ENCODE measurements around the gene SSC5D.
A peak's percentile ranks its signal among the peaks of the same experiment; 100 is the strongest.

The SSC5D gene

GRCh38 chr19:55455576-55456235 is 32.5 kb upstream of the SSC5D start:
- DNase-seq: no peak

- DNase-seq: no peak
These were observed 31.9 kb upstream of the SSC5D start for GRCh38 chr19:55456347-55456746.

- DNase-seq: no peak
These were observed 30.4 kb upstream of the SSC5D start for GRCh38 chr19:55457683-55458457.

- peak in 1 of 2 experiments; percentile 56 for DNase-seq
These were observed 28.7 kb upstream of the SSC5D start for GRCh38 chr19:55459551-55459949.

GRCh38 chr19:55459950-55460657 is 28.1 kb upstream of the SSC5D start:
- no peak for DNase-seq

GRCh38 chr19:55460670-55461258 is 27.5 kb upstream of the SSC5D start:
- DNase-seq: no peak

DNA sequence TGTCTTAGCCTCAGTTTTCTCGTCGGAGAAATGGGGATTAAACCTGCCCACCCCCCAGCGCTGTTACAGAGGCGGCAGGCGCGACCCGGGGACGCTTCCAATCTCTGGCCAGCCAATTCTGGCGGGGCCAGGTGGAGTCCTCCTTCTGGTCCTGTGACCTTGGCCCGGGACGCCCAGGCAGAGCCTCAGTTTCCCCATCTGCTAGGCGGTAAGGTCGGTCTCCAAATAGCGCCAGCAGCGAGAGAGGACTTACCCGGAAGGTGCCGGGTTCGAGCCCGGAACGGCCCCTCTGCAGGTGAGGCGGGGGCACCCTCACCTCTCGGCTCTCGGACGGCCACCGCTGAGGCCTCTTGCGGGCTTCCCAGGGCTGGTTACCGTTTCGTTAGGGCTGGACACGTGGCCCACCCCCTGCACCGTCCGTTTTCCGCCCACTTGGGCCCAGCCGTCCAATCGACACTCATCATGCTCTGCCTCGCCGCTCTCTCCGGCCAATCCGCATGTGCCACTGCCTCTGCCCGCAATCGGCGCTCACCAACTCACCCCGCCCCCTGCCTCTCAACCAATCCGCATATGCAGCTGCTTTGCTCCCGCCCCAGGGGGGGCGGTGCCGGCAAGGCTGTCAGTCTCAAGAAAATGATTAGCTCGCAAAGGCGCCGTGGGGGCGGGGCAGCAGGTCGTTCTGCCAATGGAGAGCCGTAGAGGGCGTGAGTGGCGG is 26.8 kb upstream of the SSC5D start, which contains the start of gene ISOC2:
Gene ISOC2 (minus strand): TSS at position 384 of the 715 bp plus-strand sequence. CDS start 5,156 bp downstream, outside the sequence.
- peak; percentile 80 to 93 for DNase-seq

GRCh38 chr19:55461974-55462626 is 26.1 kb upstream of the SSC5D start:
- no peak for DNase-seq

DNA sequence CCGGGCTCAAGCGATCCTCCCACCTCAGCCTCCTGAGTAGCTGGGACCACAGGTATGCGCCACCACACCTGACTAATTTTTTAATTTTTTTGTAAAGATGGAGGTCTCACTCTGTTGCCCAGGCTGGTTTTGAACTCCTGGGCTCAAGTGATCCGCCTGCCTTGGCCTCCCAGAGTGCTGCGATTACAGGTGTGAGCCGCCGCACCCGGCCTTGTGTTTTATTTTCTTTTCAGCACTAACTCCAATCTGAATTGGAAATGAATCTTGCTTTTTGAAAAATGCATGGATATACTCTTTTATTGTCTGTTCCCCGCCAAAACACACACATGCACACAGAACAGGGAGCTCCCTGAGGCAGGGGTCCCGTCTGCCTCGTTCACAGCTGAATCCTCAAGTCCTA is 25.5 kb upstream of the SSC5D start:
- no peak for DNase-seq

GRCh38 chr19:55463583-55464031 is 24.6 kb upstream of the SSC5D start:
- no peak for DNase-seq

GRCh38 chr19:55464039-55464661 is 24.1 kb upstream of the SSC5D start:
- no peak for DNase-seq

- no peak for DNase-seq
These were observed 23.6 kb upstream of the SSC5D start, which contains the start of gene C19orf85 for GRCh38 chr19:55464662-55465054. Gene C19orf85, minus strand, starts transcription at chr19:55464751. Its CDS starts 197 bp downstream, at chr19:55464554.

- DNase-seq: no peak
These were observed 22.6 kb upstream of the SSC5D start for GRCh38 chr19:55465460-55466240.

GRCh38 chr19:55466241-55466614 is 22.0 kb upstream of the SSC5D start:
- DNase-seq: no peak

DNA sequence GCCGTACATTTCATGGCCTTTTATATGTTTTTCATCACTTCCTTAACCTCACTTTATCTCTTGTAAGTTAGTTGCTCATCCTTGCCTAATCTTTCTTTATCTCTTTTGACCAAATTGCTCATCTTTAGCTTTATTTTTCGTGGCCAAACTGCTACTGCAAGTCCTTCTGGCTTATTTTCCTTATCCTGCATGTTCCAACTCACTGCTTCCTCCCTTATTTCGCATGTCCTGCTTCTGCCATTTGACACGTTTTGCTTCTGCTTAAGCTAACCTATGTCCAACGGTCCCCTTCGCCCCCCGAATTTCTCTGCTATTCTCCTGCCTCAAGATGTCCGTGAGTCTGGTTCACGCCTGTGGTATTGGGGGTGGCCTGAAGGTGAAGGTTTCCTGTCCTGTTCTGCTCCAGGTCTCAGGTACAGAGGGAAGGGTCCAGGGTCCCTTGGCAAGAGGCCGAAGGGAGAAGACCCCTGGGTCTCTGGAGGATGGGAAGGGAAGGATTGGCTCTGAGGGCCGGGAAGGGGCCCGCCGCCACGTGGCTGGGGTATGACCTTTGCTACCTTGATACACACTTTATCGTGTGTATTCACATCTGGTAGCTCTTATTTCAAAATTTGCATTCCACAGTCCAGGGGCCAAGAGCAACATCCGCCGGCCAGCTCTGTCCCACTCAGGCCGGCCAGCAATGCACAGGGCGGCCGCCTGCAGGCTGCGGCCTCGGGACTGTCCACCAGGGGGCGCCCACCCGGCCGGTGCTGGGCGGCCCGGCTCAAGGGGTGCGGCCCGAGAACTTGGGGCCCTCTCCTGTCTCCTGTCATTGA is 20.8 kb upstream of the SSC5D start:
- no peak for DNase-seq

- DNase-seq: no peak
These were observed 20.2 kb upstream of the SSC5D start for GRCh38 chr19:55468054-55468393.

DNA sequence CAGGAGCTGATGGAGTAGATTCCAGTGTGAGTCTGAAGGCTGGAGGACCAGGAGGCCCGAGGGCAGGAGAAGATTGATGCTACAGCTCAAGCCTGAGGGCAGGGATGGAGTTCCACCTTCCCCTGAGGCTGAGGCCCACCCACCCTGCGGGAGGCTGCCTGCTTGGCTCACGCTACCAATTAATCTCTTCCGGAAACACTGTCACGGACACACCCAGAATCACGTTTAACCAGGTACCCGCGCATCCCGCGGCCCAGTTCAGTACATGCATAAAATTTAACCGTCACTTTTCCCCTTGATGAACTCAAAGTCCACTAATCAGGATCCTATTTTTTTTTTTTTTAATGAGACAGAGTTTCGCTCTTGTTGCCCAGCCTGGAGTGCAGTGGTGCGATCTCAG is 17.0 kb upstream of the SSC5D start:
- no peak for DNase-seq

- no peak for DNase-seq
These were observed 15.8 kb upstream of the SSC5D start for GRCh38 chr19:55472463-55472862.

GRCh38 chr19:55473225-55474012 is 14.8 kb upstream of the SSC5D start:
- DNase-seq: no peak
